HL-60 (cell line): ENCODE results near the gene MAGIX.

ENCODE experiments used
- DNase-seq, 2 experiments: peaks; one replicate each; pipeline ENCODE4 v3.0.0-alpha.2; 2010 to 2020; ENCODE audit warnings: low read depth in 1 of 2, low spot score in 1 of 2
- H3K27ac ChIP-seq: fragments of 250-450 bp; sonication (Bioruptor Pico); replicated peaks from 2 replicates; pipeline ENCODE4 v1.5.1; 2020; ENCODE audit warnings: mild to moderate bottlenecking, moderate library complexity
- H3K27me3 ChIP-seq: fragments of 250-450 bp; sonication (Bioruptor Pico); 2 replicates; pipeline ENCODE4 v1.5.1; 2021; ENCODE audit warnings: mild to moderate bottlenecking, moderate library complexity; ENCODE audit not compliant: insufficient read depth, poor library complexity, severe bottlenecking
- H3K4me3 ChIP-seq: replicated peaks from 2 replicates; pipeline ENCODE4 v1.5.1; 2011; ENCODE audit warnings: mild to moderate bottlenecking, control low read depth, low read length; ENCODE audit not compliant: insufficient read depth
- CTCF ChIP-seq: IDR thresholded peaks from one replicate; pipeline ENCODE4 v1.5.1; 2011; ENCODE audit warnings: low read length, control low read depth, inconsistent platforms; ENCODE audit not compliant: insufficient read depth
- GABPA ChIP-seq: IDR thresholded peaks from 2 replicates; pipeline ENCODE4 v1.6.1; 2012; ENCODE audit warnings: low read depth
- POLR2AphosphoS5 ChIP-seq: IDR thresholded peaks from 2 replicates; pipeline ENCODE4 v1.6.1; 2012; ENCODE audit warnings: low read depth
- REST ChIP-seq: IDR thresholded peaks from 2 replicates; pipeline ENCODE4 v1.6.1; 2012; ENCODE audit warnings: low read depth; ENCODE audit not compliant: insufficient replicate concordance
- SPI1 ChIP-seq: IDR thresholded peaks from 2 replicates; pipeline ENCODE4 v1.6.1; 2012; ENCODE audit warnings: low read depth, mild to moderate bottlenecking, borderline replicate concordance

MAGIX gene

GRCh38 chrX:49214416-49214815, 51.9 kb downstream of the MAGIX start:
- H3K27ac ChIP-seq, result no peak overlapping the region
- TF ChIP-seq GABPA, result no peak
- no peak for TF ChIP-seq SPI1
- TF ChIP-seq CTCF, result no peak
- TF ChIP-seq REST, result no peak
- no peak for TF ChIP-seq POLR2AphosphoS5
- no peak for DNase-seq
- no peak overlapping the region for H3K4me3 ChIP-seq
- H3K27me3 ChIP-seq, result no peaks in the 10 kb centered on the region

- Histone ChIP-seq H3K27ac (no peak overlapping the region), H3K27me3 (no peaks in the 10 kb centered on the region), H3K4me3 (no peak overlapping the region)
- DNase-seq, result no peak
- TF ChIP-seq GABPA (no peak), POLR2AphosphoS5 (no peak), REST (no peak), CTCF (no peak), SPI1 (no peak)
Measured at GRCh38 chrX:49214996-49215526, 52.5 kb downstream of the MAGIX start.
